ENCODE results near the gene HSPA12A.

- no peak for TF ChIP-seq CTCF (conservative IDR thresholded peaks at IDR 0.05; ENCODE audit: low read depth, low read length)
- no peak for TF ChIP-seq EZH2 (IDR thresholded peaks at IDR 0.05; ENCODE audit: borderline replicate concordance, low read depth, low read length, poor library complexity, severe bottlenecking)
These were observed 54.7 kb downstream of the HSPA12A start for GRCh38 chr10:116687633-116688032.

Data from A673 (cell line).